HEK293 (cell line): ENCODE measurements around the gene NEXN.
A peak's percentile ranks its signal among the peaks of the same experiment; 100 is the strongest.

Experiments
- EGR2 ChIP-seq: fragments of 450-650 bp; formaldehyde crosslinking; IDR thresholded peaks from 2 replicates; pipeline ENCODE4 v1.5.1; 2016; ENCODE audit warnings: low read depth, missing biosample characterization, missing genetic modification characterization
- KLF7 ChIP-seq: fragments of 450-650 bp; formaldehyde crosslinking; IDR thresholded peaks from 2 replicates; pipeline ENCODE4 v1.5.1; 2016; ENCODE audit warnings: missing biosample characterization, missing genetic modification characterization, borderline replicate concordance
- WT1 ChIP-seq: fragments of 450-650 bp; formaldehyde crosslinking; IDR thresholded peaks from 2 replicates; pipeline ENCODE4 v1.5.1; 2016; ENCODE audit warnings: missing biosample characterization, missing genetic modification characterization
- ZBTB7A ChIP-seq: fragments of 450-650 bp; formaldehyde crosslinking; IDR thresholded peaks from 2 replicates; pipeline ENCODE4 v1.5.1; 2016; ENCODE audit warnings: low read depth, missing biosample characterization, missing genetic modification characterization
- ZBTB8A ChIP-seq: fragments of 450-650 bp; formaldehyde crosslinking; IDR thresholded peaks from 2 replicates; pipeline ENCODE4 v1.5.1; 2016; ENCODE audit warnings: missing biosample characterization, missing genetic modification characterization
- ZEB2 ChIP-seq: fragments of 450-650 bp; formaldehyde crosslinking; IDR thresholded peaks from 2 replicates; pipeline ENCODE4 v1.5.1; 2016; ENCODE audit warnings: missing biosample characterization, missing genetic modification characterization
- ZNF169 ChIP-seq: fragments of 450-650 bp; formaldehyde crosslinking; IDR thresholded peaks from 2 replicates; pipeline ENCODE4 v1.5.1; 2016; ENCODE audit warnings: missing biosample characterization, missing genetic modification characterization
- ZNF26 ChIP-seq: fragments of 450-650 bp; formaldehyde crosslinking; IDR thresholded peaks from 2 replicates; pipeline ENCODE4 v1.5.1; 2016; ENCODE audit warnings: missing biosample characterization, missing genetic modification characterization
- ZNF266 ChIP-seq: fragments of 450-650 bp; formaldehyde crosslinking; IDR thresholded peaks from 2 replicates; pipeline ENCODE4 v1.5.1; 2016; ENCODE audit warnings: missing biosample characterization, missing genetic modification characterization, low read depth
- ZNF404 ChIP-seq: fragments of 450-650 bp; formaldehyde crosslinking; IDR thresholded peaks from 2 replicates; pipeline ENCODE4 v1.5.1; 2017; ENCODE audit warnings: missing biosample characterization, missing genetic modification characterization
- ZNF426 ChIP-seq: fragments of 450-650 bp; formaldehyde crosslinking; IDR thresholded peaks from 2 replicates; pipeline ENCODE4 v1.5.1; 2017; ENCODE audit warnings: missing biosample characterization, missing genetic modification characterization, mild to moderate bottlenecking, inconsistent platforms, moderate library complexity
- ZNF488 ChIP-seq: fragments of 450-650 bp; formaldehyde crosslinking; IDR thresholded peaks from 2 replicates; pipeline ENCODE4 v1.5.1; 2016; ENCODE audit warnings: missing biosample characterization, missing genetic modification characterization
- ZNF510 ChIP-seq: fragments of 450-650 bp; formaldehyde crosslinking; IDR thresholded peaks from 2 replicates; pipeline ENCODE4 v1.5.1; 2018; ENCODE audit warnings: mild to moderate bottlenecking, missing genetic modification characterization, missing biosample characterization; ENCODE audit not compliant: insufficient replicate concordance
- ZNF521 ChIP-seq: fragments of 450-650 bp; formaldehyde crosslinking; IDR thresholded peaks from 2 replicates; pipeline ENCODE4 v1.5.1; 2017; ENCODE audit warnings: missing biosample characterization, mild to moderate bottlenecking, missing genetic modification characterization
- ZNF549 ChIP-seq: fragments of 450-650 bp; IDR thresholded peaks from 2 replicates; pipeline ENCODE4 v1.5.1; 2018; ENCODE audit warnings: missing biosample characterization, missing genetic modification characterization, mild to moderate bottlenecking, inconsistent platforms, moderate library complexity
- ZNF580 ChIP-seq: fragments of 450-650 bp; formaldehyde crosslinking; IDR thresholded peaks from 2 replicates; pipeline ENCODE4 v1.5.1; 2016; ENCODE audit warnings: missing biosample characterization, missing genetic modification characterization
- ZNF585B ChIP-seq: fragments of 450-650 bp; formaldehyde crosslinking; IDR thresholded peaks from 2 replicates; pipeline ENCODE4 v1.5.1; 2016; ENCODE audit warnings: missing biosample characterization, missing genetic modification characterization
- ZNF600 ChIP-seq: fragments of 450-650 bp; formaldehyde crosslinking; IDR thresholded peaks from 2 replicates; pipeline ENCODE4 v1.5.1; 2016; ENCODE audit warnings: missing biosample characterization, missing genetic modification characterization
- ZNF623 ChIP-seq: fragments of 450-650 bp; formaldehyde crosslinking; IDR thresholded peaks from 2 replicates; pipeline ENCODE4 v1.5.1; 2016; ENCODE audit warnings: missing biosample characterization, missing genetic modification characterization
- ZNF660 ChIP-seq: fragments of 450-650 bp; IDR thresholded peaks from 2 replicates; pipeline ENCODE4 v1.5.1; 2018; ENCODE audit warnings: missing biosample characterization, mild to moderate bottlenecking, missing genetic modification characterization
- ZNF677 ChIP-seq: fragments of 450-650 bp; IDR thresholded peaks from 2 replicates; pipeline ENCODE4 v1.5.0; 2018; ENCODE audit warnings: missing biosample characterization, mild to moderate bottlenecking, missing genetic modification characterization, moderate library complexity
- ZNF76 ChIP-seq: fragments of 450-650 bp; formaldehyde crosslinking; IDR thresholded peaks from 2 replicates; pipeline ENCODE4; 2016; ENCODE audit warnings: low read depth, missing biosample characterization, missing genetic modification characterization, borderline replicate concordance
- ZNF768 ChIP-seq: fragments of 450-650 bp; formaldehyde crosslinking; IDR thresholded peaks from 2 replicates; pipeline ENCODE4 v1.5.1; 2018; ENCODE audit warnings: missing biosample characterization, mild to moderate bottlenecking, missing genetic modification characterization
- ZNF777 ChIP-seq: fragments of 450-650 bp; formaldehyde crosslinking; IDR thresholded peaks from 2 replicates; pipeline ENCODE4 v1.5.1; 2017; ENCODE audit warnings: missing biosample characterization, missing genetic modification characterization, borderline replicate concordance
- ZNF837 ChIP-seq: fragments of 450-650 bp; formaldehyde crosslinking; IDR thresholded peaks from 2 replicates; pipeline ENCODE4 v1.5.1; 2016; ENCODE audit warnings: missing biosample characterization, missing genetic modification characterization
- ZNF843 ChIP-seq: fragments of 450-650 bp; formaldehyde crosslinking; IDR thresholded peaks from 2 replicates; pipeline ENCODE4 v1.5.1; 2016; ENCODE audit warnings: missing biosample characterization, missing genetic modification characterization
- TF ChIP-seq, protein P1 (sequence below): fragments of 450-650 bp; formaldehyde crosslinking; conservative IDR thresholded peaks from 2 replicates; pipeline ENCODE4 v1.5.1; 2016; ENCODE audit warnings: low read depth, missing biosample characterization, missing genetic modification characterization
- TF ChIP-seq, protein P2 (sequence below): fragments of 450-650 bp; formaldehyde crosslinking; IDR thresholded peaks from 2 replicates; pipeline ENCODE4; 2016; ENCODE audit warnings: missing biosample characterization, missing genetic modification characterization
- TF ChIP-seq, protein P3 (sequence below): fragments of 450-650 bp; formaldehyde crosslinking; IDR thresholded peaks from 2 replicates; pipeline ENCODE4 v1.5.1; 2016; ENCODE audit warnings: missing biosample characterization, missing genetic modification characterization

The NEXN gene

GRCh38 chr1:77888081-77888780 is at the start of gene NEXN (continued):
- no peak for TF ChIP-seq ZNF26 (tag by site-specific recombination)
- no peak; the same call in 1 of the 2 replicates for TF ChIP-seq EGR2 (tag by site-specific recombination)
- TF ChIP-seq, protein P1, sequence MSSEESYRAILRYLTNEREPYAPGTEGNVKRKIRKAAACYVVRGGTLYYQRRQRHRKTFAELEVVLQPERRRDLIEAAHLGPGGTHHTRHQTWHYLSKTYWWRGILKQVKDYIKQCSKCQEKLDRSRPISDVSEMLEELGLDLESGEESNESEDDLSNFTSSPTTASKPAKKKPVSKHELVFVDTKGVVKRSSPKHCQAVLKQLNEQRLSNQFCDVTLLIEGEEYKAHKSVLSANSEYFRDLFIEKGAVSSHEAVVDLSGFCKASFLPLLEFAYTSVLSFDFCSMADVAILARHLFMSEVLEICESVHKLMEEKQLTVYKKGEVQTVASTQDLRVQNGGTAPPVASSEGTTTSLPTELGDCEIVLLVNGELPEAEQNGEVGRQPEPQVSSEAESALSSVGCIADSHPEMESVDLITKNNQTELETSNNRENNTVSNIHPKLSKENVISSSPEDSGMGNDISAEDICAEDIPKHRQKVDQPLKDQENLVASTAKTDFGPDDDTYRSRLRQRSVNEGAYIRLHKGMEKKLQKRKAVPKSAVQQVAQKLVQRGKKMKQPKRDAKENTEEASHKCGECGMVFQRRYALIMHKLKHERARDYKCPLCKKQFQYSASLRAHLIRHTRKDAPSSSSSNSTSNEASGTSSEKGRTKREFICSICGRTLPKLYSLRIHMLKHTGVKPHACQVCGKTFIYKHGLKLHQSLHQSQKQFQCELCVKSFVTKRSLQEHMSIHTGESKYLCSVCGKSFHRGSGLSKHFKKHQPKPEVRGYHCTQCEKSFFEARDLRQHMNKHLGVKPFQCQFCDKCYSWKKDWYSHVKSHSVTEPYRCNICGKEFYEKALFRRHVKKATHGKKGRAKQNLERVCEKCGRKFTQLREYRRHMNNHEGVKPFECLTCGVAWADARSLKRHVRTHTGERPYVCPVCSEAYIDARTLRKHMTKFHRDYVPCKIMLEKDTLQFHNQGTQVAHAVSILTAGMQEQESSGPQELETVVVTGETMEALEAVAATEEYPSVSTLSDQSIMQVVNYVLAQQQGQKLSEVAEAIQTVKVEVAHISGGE = peak; percentile 10; the same call in 1 of the 2 replicates
- TF ChIP-seq ZEB2 = peak; percentile 36
- no peak for TF ChIP-seq ZNF510 (tag by site-specific recombination)
- TF ChIP-seq ZNF266 = no peak
- TF ChIP-seq ZBTB7A (tag by site-specific recombination) = no peak
- TF ChIP-seq KLF7 (tag by site-specific recombination) = 0 out of 2 replicates have a peak, but pooled peaks have one; percentile 8
- no peak for TF ChIP-seq ZNF585B (tag by site-specific recombination)
- peak; percentile 88 for TF ChIP-seq ZNF600 (tag by site-specific recombination)
- no peak for TF ChIP-seq ZNF837 (tag by site-specific recombination)
- no peak for TF ChIP-seq ZNF488 (tag by site-specific recombination)
- TF ChIP-seq ZBTB8A (tag by site-specific recombination) = peak; percentile 98
- TF ChIP-seq ZNF623 = no peak
- TF ChIP-seq ZNF426 (tag by site-specific recombination) = no peak
- no peak for TF ChIP-seq ZNF777 (tag by site-specific recombination)
- no peak for TF ChIP-seq ZNF76
- TF ChIP-seq, protein P2, sequence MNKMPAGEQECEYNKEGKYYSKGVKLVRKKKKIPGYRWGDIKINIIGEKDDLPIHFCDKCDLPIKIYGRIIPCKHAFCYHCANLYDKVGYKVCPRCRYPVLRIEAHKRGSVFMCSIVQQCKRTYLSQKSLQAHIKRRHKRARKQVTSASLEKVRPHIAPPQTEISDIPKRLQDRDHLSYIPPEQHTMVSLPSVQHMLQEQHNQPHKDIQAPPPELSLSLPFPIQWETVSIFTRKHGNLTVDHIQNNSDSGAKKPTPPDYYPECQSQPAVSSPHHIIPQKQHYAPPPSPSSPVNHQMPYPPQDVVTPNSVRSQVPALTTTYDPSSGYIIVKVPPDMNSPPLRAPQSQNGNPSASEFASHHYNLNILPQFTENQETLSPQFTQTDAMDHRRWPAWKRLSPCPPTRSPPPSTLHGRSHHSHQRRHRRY (tag by site-specific recombination) = no peak
- peak; percentile 54 for TF ChIP-seq ZNF843 (tag by site-specific recombination)
- TF ChIP-seq ZNF580 (tag by site-specific recombination) = 0 out of 2 replicates have a peak, but pooled peaks have one; percentile 65
- no peak for TF ChIP-seq ZNF404 (tag by site-specific recombination)
- TF ChIP-seq ZNF768 = no peak
- TF ChIP-seq ZNF677 = no peak
- TF ChIP-seq WT1 (tag by site-specific recombination) = no peak
- TF ChIP-seq ZNF549 (tag by site-specific recombination) = no peak
- TF ChIP-seq, protein P3, sequence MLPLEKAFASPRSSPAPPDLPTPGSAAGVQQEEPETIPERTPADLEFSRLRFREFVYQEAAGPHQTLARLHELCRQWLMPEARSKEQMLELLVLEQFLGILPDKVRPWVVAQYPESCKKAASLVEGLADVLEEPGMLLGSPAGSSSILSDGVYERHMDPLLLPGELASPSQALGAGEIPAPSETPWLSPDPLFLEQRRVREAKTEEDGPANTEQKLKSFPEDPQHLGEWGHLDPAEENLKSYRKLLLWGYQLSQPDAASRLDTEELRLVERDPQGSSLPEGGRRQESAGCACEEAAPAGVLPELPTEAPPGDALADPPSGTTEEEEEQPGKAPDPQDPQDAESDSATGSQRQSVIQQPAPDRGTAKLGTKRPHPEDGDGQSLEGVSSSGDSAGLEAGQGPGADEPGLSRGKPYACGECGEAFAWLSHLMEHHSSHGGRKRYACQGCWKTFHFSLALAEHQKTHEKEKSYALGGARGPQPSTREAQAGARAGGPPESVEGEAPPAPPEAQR (tag by site-specific recombination) = no peak
- peak; percentile 75; the same call in 1 of the 2 replicates for TF ChIP-seq ZNF660 (tag by site-specific recombination)
- TF ChIP-seq ZNF169 = no peak
- TF ChIP-seq ZNF521 (tag by site-specific recombination) = no peak
